Mucosa of rectum (tissue), 2 donors: ENCODE results near the gene HCST.

ENCODE experiments used
- H3K27ac ChIP-seq, 2 donors: one replicate each; pipeline ENCODE4 v1.7.0; 2013; ENCODE audit warnings: inconsistent platforms in 2 of 2, low read depth in 2 of 2, low read length in 2 of 2
- H3K27me3 ChIP-seq, 2 donors: one replicate each; pipeline ENCODE4 v1.7.0; 2013; ENCODE audit warnings: low read length in 2 of 2; ENCODE audit not compliant: control insufficient read depth in 2 of 2, insufficient read depth in 2 of 2
- H3K36me3 ChIP-seq, 2 donors: one replicate each; pipeline ENCODE4 v1.7.0; 2013; ENCODE audit warnings: low read length in 2 of 2; ENCODE audit not compliant: control insufficient read depth in 2 of 2, insufficient read depth in 2 of 2
- H3K4me1 ChIP-seq, 2 donors: one replicate each; pipeline ENCODE4 v1.7.0; 2013; ENCODE audit warnings: low read length in 2 of 2, mild to moderate bottlenecking in 1 of 2; ENCODE audit not compliant: control insufficient read depth in 2 of 2, insufficient read depth in 2 of 2
- H3K4me3 ChIP-seq, 2 donors: one replicate each; pipeline ENCODE4 v1.7.0; 2013; ENCODE audit warnings: low read length in 2 of 2
- H3K9ac ChIP-seq, 2 donors: one replicate each; pipeline ENCODE4 v1.7.0; 2013; ENCODE audit warnings: low read length in 2 of 2, low read depth in 1 of 2, mild to moderate bottlenecking in 1 of 2
- H3K9me3 ChIP-seq, 2 donors: one replicate each; pipeline ENCODE4 v1.7.0; 2013; ENCODE audit warnings: low read length in 2 of 2; ENCODE audit not compliant: control insufficient read depth in 2 of 2
- donor health status: healthy.
- donor health status: Normal muscosa, but diverticular disease.

The HCST gene

GRCh38 chr19:35879068-35879467 is 23.3 kb upstream of the HCST start:
- H3K27me3 ChIP-seq = peaks cover 7 to 9% of the 10 kb centered on the region in 2 donors
- H3K4me1 ChIP-seq = peaks cover 0 to 2% of the 10 kb centered on the region in 2 donors
- no peak overlapping the region for H3K9ac ChIP-seq
- H3K36me3 ChIP-seq = no peaks in the 10 kb centered on the region
- no peak overlapping the region for H3K27ac ChIP-seq
- no peaks in the 10 kb centered on the region for H3K9me3 ChIP-seq
- no peak overlapping the region for H3K4me3 ChIP-seq

GRCh38 chr19:35879770-35880317 is 22.5 kb upstream of the HCST start:
- no peak overlapping the region for H3K27ac ChIP-seq
- H3K9ac ChIP-seq = no peak overlapping the region
- no peak overlapping the region for H3K4me3 ChIP-seq

GRCh38 chr19:35882114-35882832 is 20.1 kb upstream of the HCST start:
- no peaks in the 10 kb centered on the region for H3K9me3 ChIP-seq
- H3K4me3 ChIP-seq = no peak overlapping the region
- no peak overlapping the region for H3K9ac ChIP-seq
- no peaks in the 10 kb centered on the region for H3K36me3 ChIP-seq
- H3K27ac ChIP-seq = no peak overlapping the region
- H3K27me3 ChIP-seq = peaks cover 7 to 9% of the 10 kb centered on the region in 2 donors
- peaks cover 0 to 2% of the 10 kb centered on the region in 2 donors for H3K4me1 ChIP-seq

More at GRCh38 chr19:35879770-35880317, 22.5 kb upstream of the HCST start:
- Histone ChIP-seq H3K9me3 (no peaks in the 10 kb centered on the region), H3K27me3 (peaks cover 7 to 9% of the 10 kb centered on the region in 2 donors), H3K4me1 (peaks cover 0 to 2% of the 10 kb centered on the region in 2 donors), H3K36me3 (no peaks in the 10 kb centered on the region)

- Histone ChIP-seq H3K36me3 (peaks cover 0 to 11% of the 10 kb centered on the region in 2 donors), H3K4me3 (no peak overlapping the region)
Measured at GRCh38 chr19:35883882-35884281, 18.4 kb upstream of the HCST start.

GRCh38 chr19:35885225-35885738 is 17.0 kb upstream of the HCST start:
- H3K9ac ChIP-seq = no peak overlapping the region
- no peak overlapping the region for H3K27ac ChIP-seq
- H3K9me3 ChIP-seq = no peaks in the 10 kb centered on the region
- no peaks in the 10 kb centered on the region for H3K27me3 ChIP-seq
- H3K36me3 ChIP-seq = peaks cover 8 to 24% of the 10 kb centered on the region in 2 donors
- no peak overlapping the region for H3K4me3 ChIP-seq
- H3K4me1 ChIP-seq = no peaks in the 10 kb centered on the region

More at GRCh38 chr19:35883882-35884281, 18.4 kb upstream of the HCST start:
- Histone ChIP-seq H3K27me3 (peaks cover 3 to 4% of the 10 kb centered on the region in 2 donors), H3K4me1 (peaks cover 0 to 2% of the 10 kb centered on the region in 2 donors), H3K9ac (no peak overlapping the region), H3K9me3 (no peaks in the 10 kb centered on the region), H3K27ac (no peak overlapping the region)

GRCh38 chr19:35885904-35886303 is 16.4 kb upstream of the HCST start:
- H3K27ac ChIP-seq = no peak overlapping the region
- H3K9ac ChIP-seq = no peak overlapping the region
- H3K4me1 ChIP-seq = no peaks in the 10 kb centered on the region
- no peaks in the 10 kb centered on the region for H3K27me3 ChIP-seq
- H3K4me3 ChIP-seq = no peak overlapping the region
- no peaks in the 10 kb centered on the region for H3K9me3 ChIP-seq
- peaks cover 11 to 30% of the 10 kb centered on the region in 2 donors for H3K36me3 ChIP-seq

GRCh38 chr19:35887197-35887596 is 15.1 kb upstream of the HCST start:
- no peak overlapping the region for H3K27ac ChIP-seq

GRCh38 chr19:35888398-35888797 is 13.9 kb upstream of the HCST start:
- Histone ChIP-seq H3K27ac (no peak overlapping the region), H3K27me3 (no peaks in the 10 kb centered on the region), H3K9ac (no peak overlapping the region), H3K36me3 (peaks cover 16 to 37% of the 10 kb centered on the region in 2 donors), H3K4me3 (no peak overlapping the region), H3K9me3 (no peaks in the 10 kb centered on the region), H3K4me1 (no peaks in the 10 kb centered on the region)

More at GRCh38 chr19:35887197-35887596, 15.1 kb upstream of the HCST start:
- no peak overlapping the region for H3K4me3 ChIP-seq
- H3K27me3 ChIP-seq = no peaks in the 10 kb centered on the region
- H3K9ac ChIP-seq = no peak overlapping the region
- peaks cover 13 to 33% of the 10 kb centered on the region in 2 donors for H3K36me3 ChIP-seq
- H3K4me1 ChIP-seq = no peaks in the 10 kb centered on the region
- H3K9me3 ChIP-seq = no peaks in the 10 kb centered on the region

GRCh38 chr19:35889370-35890112 is 12.8 kb upstream of the HCST start:
- H3K36me3 ChIP-seq = peaks cover 16 to 42% of the 10 kb centered on the region in 2 donors
- no peaks in the 10 kb centered on the region for H3K27me3 ChIP-seq
- H3K9ac ChIP-seq = no peak overlapping the region
- no peaks in the 10 kb centered on the region for H3K9me3 ChIP-seq
- H3K4me1 ChIP-seq = no peaks in the 10 kb centered on the region
- no peak overlapping the region for H3K4me3 ChIP-seq
- no peak overlapping the region for H3K27ac ChIP-seq
